Endothelial cell (in vitro differentiated cells): Measurements from ENCODE around the gene DUSP22. TPM values are rescaled to one million over a fixed set of nuclear protein-coding genes. Genes with fewer than 3 reads are reported as not detected.

Experiments
- DNase-seq: peaks from one replicate; pipeline ENCODE4 v3.0.0; 2021; ENCODE audit warnings: low spot score
- H3K27ac Mint-ChIP-seq: one replicate; pipeline ENCODE4 v1.8.0; 2021; ENCODE audit warnings: mixed read lengths, inconsistent platforms; ENCODE audit not compliant: unreplicated experiment
- H3K27me3 Mint-ChIP-seq: one replicate; pipeline ENCODE4 v1.8.0; 2021; ENCODE audit warnings: mild to moderate bottlenecking, moderate library complexity, mixed read lengths, inconsistent platforms; ENCODE audit not compliant: unreplicated experiment
- H3K36me3 Mint-ChIP-seq: one replicate; pipeline ENCODE4 v1.8.0; 2021; ENCODE audit warnings: mild to moderate bottlenecking, low read depth, mixed read lengths, inconsistent platforms; ENCODE audit not compliant: unreplicated experiment
- H3K4me1 Mint-ChIP-seq: one replicate; pipeline ENCODE4 v1.8.0; 2021; ENCODE audit warnings: mild to moderate bottlenecking, mixed read lengths, inconsistent platforms; ENCODE audit not compliant: unreplicated experiment
- H3K4me3 Mint-ChIP-seq: one replicate; pipeline ENCODE4 v1.8.0; 2021; ENCODE audit warnings: mild to moderate bottlenecking, mixed read lengths, inconsistent platforms; ENCODE audit not compliant: unreplicated experiment
- H3K9me3 Mint-ChIP-seq: one replicate; pipeline ENCODE4 v1.8.0; 2021; ENCODE audit warnings: mixed read lengths, inconsistent platforms; ENCODE audit not compliant: unreplicated experiment
- total RNA-seq: library from RNA; stranded (reverse); fragmentation: NEBNext Ultra II Directional; extraction: Animal tissue kit (Norgen Biotek cat#: 25700); gene quantifications from one replicate; pipeline ENCODE4 v1.2.1, GENCODE V29; 2021; ENCODE audit not compliant: unreplicated experiment
- TF ChIP-seq, protein P1 (sequence below): fragments of 200-600 bp; sonication (generic); IDR thresholded peaks from one replicate; pipeline ENCODE4 v1.5.0; 2021; ENCODE audit warnings: antibody characterized with exemption; ENCODE audit not compliant: unreplicated experiment

Gene DUSP22
- total RNA-seq, 1 donor from 2014 or later, result 57.3 TPM

DNA sequence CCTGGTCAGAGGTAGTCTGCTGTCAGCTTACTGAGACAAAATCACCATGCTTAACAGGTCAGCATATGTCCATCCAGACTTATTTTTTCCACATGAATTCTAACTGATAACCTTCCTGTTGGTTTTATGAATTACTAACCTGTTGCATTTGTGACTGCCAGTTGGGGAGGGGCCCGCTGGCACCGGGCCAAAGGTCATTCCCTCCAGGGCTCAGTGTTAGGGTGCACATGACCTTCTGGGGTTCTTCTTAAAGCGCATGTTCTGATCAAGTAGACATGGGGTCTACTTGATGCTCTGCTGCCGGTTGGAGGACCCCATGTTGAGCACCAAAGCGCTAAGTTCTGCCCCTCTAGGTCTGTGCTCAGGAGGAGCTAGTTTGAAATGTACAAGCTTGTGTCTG lies 15.6 kb downstream of the DUSP22 start:
- H3K36me3 Mint-ChIP-seq, result peaks cover 15% of the 10 kb centered on the region
- peaks cover 9% of the 10 kb centered on the region for H3K4me1 Mint-ChIP-seq
- H3K4me3 Mint-ChIP-seq, result peak overlapping the region; percentile 52
- no peak for DNase-seq
- peaks cover 19% of the 10 kb centered on the region for H3K9me3 Mint-ChIP-seq
- no peak overlapping the region for H3K27ac Mint-ChIP-seq
- TF ChIP-seq, protein P1, sequence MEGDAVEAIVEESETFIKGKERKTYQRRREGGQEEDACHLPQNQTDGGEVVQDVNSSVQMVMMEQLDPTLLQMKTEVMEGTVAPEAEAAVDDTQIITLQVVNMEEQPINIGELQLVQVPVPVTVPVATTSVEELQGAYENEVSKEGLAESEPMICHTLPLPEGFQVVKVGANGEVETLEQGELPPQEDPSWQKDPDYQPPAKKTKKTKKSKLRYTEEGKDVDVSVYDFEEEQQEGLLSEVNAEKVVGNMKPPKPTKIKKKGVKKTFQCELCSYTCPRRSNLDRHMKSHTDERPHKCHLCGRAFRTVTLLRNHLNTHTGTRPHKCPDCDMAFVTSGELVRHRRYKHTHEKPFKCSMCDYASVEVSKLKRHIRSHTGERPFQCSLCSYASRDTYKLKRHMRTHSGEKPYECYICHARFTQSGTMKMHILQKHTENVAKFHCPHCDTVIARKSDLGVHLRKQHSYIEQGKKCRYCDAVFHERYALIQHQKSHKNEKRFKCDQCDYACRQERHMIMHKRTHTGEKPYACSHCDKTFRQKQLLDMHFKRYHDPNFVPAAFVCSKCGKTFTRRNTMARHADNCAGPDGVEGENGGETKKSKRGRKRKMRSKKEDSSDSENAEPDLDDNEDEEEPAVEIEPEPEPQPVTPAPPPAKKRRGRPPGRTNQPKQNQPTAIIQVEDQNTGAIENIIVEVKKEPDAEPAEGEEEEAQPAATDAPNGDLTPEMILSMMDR, result no peak
- H3K27me3 Mint-ChIP-seq, result peaks cover 14% of the 10 kb centered on the region

GRCh38 chr6:308307-308706 lies 16.0 kb downstream of the DUSP22 start:
- TF ChIP-seq, protein P1, result no peak
- H3K27ac Mint-ChIP-seq, result no peak overlapping the region
- H3K36me3 Mint-ChIP-seq, result peaks cover 15% of the 10 kb centered on the region
- H3K4me3 Mint-ChIP-seq, result peak overlapping the region; percentile 52
- no peak for DNase-seq
- H3K9me3 Mint-ChIP-seq, result peaks cover 19% of the 10 kb centered on the region
- peaks cover 9% of the 10 kb centered on the region for H3K4me1 Mint-ChIP-seq
- H3K27me3 Mint-ChIP-seq, result peaks cover 14% of the 10 kb centered on the region

DNA sequence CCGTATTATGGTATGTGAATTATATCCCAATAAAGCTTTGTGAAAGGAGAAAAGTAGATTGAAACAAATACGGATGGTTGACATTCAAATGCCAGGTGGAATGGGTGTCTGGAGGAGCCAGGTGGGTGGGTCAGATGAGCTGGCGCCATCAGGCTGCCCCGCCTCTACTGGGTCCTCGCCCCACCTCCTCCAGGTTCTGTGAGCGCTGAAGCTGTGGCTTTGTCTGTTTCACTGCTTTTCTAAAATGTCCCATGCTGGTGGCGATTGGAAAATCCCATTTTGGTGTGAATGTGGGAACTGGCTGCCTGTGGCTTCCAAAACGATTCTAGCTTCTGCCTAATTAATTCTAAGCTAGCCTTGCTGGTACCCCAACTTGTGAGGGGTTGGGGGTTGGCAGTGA lies 16.5 kb downstream of the DUSP22 start:
- no peak overlapping the region for H3K27ac Mint-ChIP-seq
- peaks cover 19% of the 10 kb centered on the region for H3K9me3 Mint-ChIP-seq
- peaks cover 9% of the 10 kb centered on the region for H3K4me1 Mint-ChIP-seq
- H3K27me3 Mint-ChIP-seq, result peaks cover 14% of the 10 kb centered on the region
- H3K36me3 Mint-ChIP-seq, result peaks cover 15% of the 10 kb centered on the region
- DNase-seq, result no peak
- H3K4me3 Mint-ChIP-seq, result no peak overlapping the region
- TF ChIP-seq, protein P1, result no peak

GRCh38 chr6:309947-310346 lies 17.7 kb downstream of the DUSP22 start:
- Mint-ChIP-seq H3K4me3 (no peak overlapping the region), H3K27ac (no peak overlapping the region), H3K9me3 (peaks cover 13% of the 10 kb centered on the region), H3K4me1 (peaks cover 9% of the 10 kb centered on the region), H3K36me3 (peaks cover 15% of the 10 kb centered on the region), H3K27me3 (peaks cover 14% of the 10 kb centered on the region)
- no peak for DNase-seq
- TF ChIP-seq, protein P1, result no peak

DNA sequence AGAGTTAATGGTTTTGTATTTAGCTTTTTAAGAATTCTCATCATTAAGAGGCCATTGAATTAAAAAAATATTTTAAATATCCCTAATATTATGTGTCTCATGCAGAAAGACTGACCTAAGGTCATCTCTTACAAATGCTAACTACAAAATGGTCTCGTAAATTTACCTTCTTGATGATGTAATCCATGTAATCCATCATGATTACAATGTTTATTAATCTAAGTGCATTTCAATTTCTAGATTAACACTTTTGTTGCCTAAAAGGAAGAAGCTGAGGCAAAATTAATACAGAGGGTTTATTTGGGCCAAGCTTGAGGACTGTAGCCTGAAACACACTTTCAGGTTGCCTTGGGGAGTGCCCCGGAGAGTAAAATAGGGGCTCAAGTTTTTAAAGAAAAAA lies 18.4 kb downstream of the DUSP22 start:
- H3K36me3 Mint-ChIP-seq, result peaks cover 15% of the 10 kb centered on the region
- no peak for DNase-seq
- H3K4me1 Mint-ChIP-seq, result peaks cover 9% of the 10 kb centered on the region
- H3K27me3 Mint-ChIP-seq, result peaks cover 14% of the 10 kb centered on the region
- TF ChIP-seq, protein P1, result no peak
- no peak overlapping the region for H3K27ac Mint-ChIP-seq
- no peak overlapping the region for H3K4me3 Mint-ChIP-seq
- H3K9me3 Mint-ChIP-seq, result peaks cover 12% of the 10 kb centered on the region
